ENCODE results near the gene KRTAP6-3.

GRCh38 chr21:30628109-30628508 is 35.9 kb downstream of the KRTAP6-3 start:
- TF ChIP-seq, protein P1, sequence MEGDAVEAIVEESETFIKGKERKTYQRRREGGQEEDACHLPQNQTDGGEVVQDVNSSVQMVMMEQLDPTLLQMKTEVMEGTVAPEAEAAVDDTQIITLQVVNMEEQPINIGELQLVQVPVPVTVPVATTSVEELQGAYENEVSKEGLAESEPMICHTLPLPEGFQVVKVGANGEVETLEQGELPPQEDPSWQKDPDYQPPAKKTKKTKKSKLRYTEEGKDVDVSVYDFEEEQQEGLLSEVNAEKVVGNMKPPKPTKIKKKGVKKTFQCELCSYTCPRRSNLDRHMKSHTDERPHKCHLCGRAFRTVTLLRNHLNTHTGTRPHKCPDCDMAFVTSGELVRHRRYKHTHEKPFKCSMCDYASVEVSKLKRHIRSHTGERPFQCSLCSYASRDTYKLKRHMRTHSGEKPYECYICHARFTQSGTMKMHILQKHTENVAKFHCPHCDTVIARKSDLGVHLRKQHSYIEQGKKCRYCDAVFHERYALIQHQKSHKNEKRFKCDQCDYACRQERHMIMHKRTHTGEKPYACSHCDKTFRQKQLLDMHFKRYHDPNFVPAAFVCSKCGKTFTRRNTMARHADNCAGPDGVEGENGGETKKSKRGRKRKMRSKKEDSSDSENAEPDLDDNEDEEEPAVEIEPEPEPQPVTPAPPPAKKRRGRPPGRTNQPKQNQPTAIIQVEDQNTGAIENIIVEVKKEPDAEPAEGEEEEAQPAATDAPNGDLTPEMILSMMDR (IDR thresholded peaks at IDR 0.05; ENCODE audit: insufficient read depth, low read length, poor library complexity, severe bottlenecking), result no peak
- no peak for TF ChIP-seq EZH2phosphoT487 (conservative IDR thresholded peaks at IDR 0.05; ENCODE audit: low read length)
